Muscle of leg (tissue), 11 donors: Measurements from ENCODE around the gene VPS35. TPM values are rescaled to one million over a fixed set of nuclear protein-coding genes. Genes with fewer than 3 reads are reported as not detected.
"Not testable (repeated sequence)": the region's sequence is repeated elsewhere in the genome, so short reads cannot be mapped to it uniquely, and the experiment has no call there.

Experiments
- DNase-seq: peaks from one replicate; pipeline ENCODE4 v3.0.0; 2013
- H3K27ac ChIP-seq: one replicate; pipeline ENCODE4 v1.5.1; 2013; ENCODE audit warnings: mild to moderate bottlenecking, low read length, control low read depth
- H3K27me3 ChIP-seq: one replicate; pipeline ENCODE4 v1.6.1; 2013; ENCODE audit warnings: low read length; ENCODE audit not compliant: control insufficient read depth, insufficient read depth
- H3K36me3 ChIP-seq: one replicate; pipeline ENCODE4 v1.6.1; 2013; ENCODE audit warnings: low read length; ENCODE audit not compliant: control insufficient read depth, insufficient read depth
- H3K4me1 ChIP-seq: one replicate; pipeline ENCODE4 v1.6.1; 2013; ENCODE audit warnings: low read length; ENCODE audit not compliant: control insufficient read depth, insufficient read depth
- H3K4me3 ChIP-seq: one replicate; pipeline ENCODE4 v1.5.1; 2013; ENCODE audit warnings: low read length, control low read depth
- H3K9me3 ChIP-seq: replicated peaks from 2 replicates; pipeline ENCODE4 v1.6.1; 2013; ENCODE audit warnings: low read depth, low read length; ENCODE audit not compliant: control insufficient read depth
- WGBS: methylation state at CpG from one replicate; pipeline ENCODE4 v1.1.5; 2013; ENCODE audit warnings: missing lambda C conversion rate; ENCODE audit not compliant: insufficient coverage; 5-methylcytosine and 5-hydroxymethylcytosine counted together
- polyA plus RNA-seq, 8 donors: library from polyadenylated mRNA; unstranded; fragments of 120-200 nt; gene quantifications; one replicate each; pipeline versions ENCODE4 v1.2.1 to v1.2.3, GENCODE V29; 2013; ENCODE audit warnings: inconsistent platforms in 1 of 8, low replicate concordance in 1 of 8; ENCODE audit not compliant: insufficient read length in 8 of 8, insufficient read depth in 1 of 8
- total RNA-seq: library from RNA; stranded (reverse); fragments of 120-200 nt; gene quantifications from one replicate; pipeline ENCODE4 v1.2.4, GENCODE V29; 2013

VPS35 gene
- total and polyA plus RNA-seq, 9 donors = 64.7 to 89.7 (median 79.1) TPM

- Histone ChIP-seq H3K27ac (no peak overlapping the region), H3K9me3 (no peaks in the 10 kb centered on the region), H3K4me3 (no peak overlapping the region), H3K36me3 (no peaks in the 10 kb centered on the region), H3K4me1 (peaks cover 5% of the 10 kb centered on the region), H3K27me3 (no peaks in the 10 kb centered on the region)
- WGBS = 75% methylated on average over 25 of the region's 32 CpGs
- no peak for DNase-seq
Observed at GRCh38 chr16:46632778-46633733, 55.9 kb downstream of the VPS35 start.

- 15% methylated on average over 8 of the region's 10 CpGs for WGBS
- H3K9me3 ChIP-seq = no peaks in the 10 kb centered on the region
- H3K27me3 ChIP-seq = no peaks in the 10 kb centered on the region
- peak; percentile 59 for DNase-seq
- H3K4me3 ChIP-seq = no peak overlapping the region
- H3K36me3 ChIP-seq = no peaks in the 10 kb centered on the region
- peaks cover 5% of the 10 kb centered on the region for H3K4me1 ChIP-seq
- no peak overlapping the region for H3K27ac ChIP-seq
Observed at GRCh38 chr16:46629331-46630219, 59.4 kb downstream of the VPS35 start.

GRCh38 chr16:46627746-46628145 is 61.2 kb downstream of the VPS35 start:
- Histone ChIP-seq H3K4me1 (no peaks in the 10 kb centered on the region), H3K4me3 (no peak overlapping the region), H3K36me3 (no peaks in the 10 kb centered on the region), H3K27ac (no peak overlapping the region), H3K27me3 (no peaks in the 10 kb centered on the region), H3K9me3 (no peaks in the 10 kb centered on the region)
- no peak for DNase-seq
- WGBS = 71% methylated on average over 3 of the region's 5 CpGs

- not testable (repeated sequence) for H3K4me1 ChIP-seq, DNase-seq, H3K9me3 ChIP-seq, H3K27me3 ChIP-seq, H3K4me3 ChIP-seq, H3K36me3 ChIP-seq, H3K27ac ChIP-seq
- 86% methylated on average over 10 of the region's 22 CpGs for WGBS
Observed at GRCh38 chr16:46626681-46627080, 62.3 kb downstream of the VPS35 start.

DNA sequence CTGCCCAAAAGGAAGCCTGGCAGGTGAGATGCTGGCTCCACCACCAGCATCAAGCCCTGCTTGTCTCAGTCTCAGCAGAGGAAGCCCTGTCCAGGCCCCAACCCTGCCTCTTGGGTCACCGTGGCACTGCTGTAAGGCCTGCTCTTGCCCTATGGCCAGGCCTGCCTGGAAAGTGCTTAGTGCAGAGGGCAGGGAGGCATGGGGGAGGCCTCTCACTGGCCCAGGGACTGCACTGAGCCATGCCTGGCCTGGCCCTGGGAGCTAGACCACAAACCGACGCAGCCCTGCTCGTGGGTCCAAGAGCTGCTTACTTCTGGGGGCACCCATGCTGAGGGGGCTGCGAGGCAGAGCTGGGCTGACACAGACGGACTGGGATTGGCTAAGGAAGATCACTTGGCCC is 64.1 kb downstream of the VPS35 start:
- not testable (repeated sequence) for H3K27me3 ChIP-seq, H3K27ac ChIP-seq, H3K9me3 ChIP-seq, H3K36me3 ChIP-seq, DNase-seq, H3K4me3 ChIP-seq
- peaks cover 13% of the 10 kb centered on the region for H3K4me1 ChIP-seq
- no CpG with 5 or more reads among the region's 6 CpGs for WGBS

- not testable (repeated sequence) for H3K27ac ChIP-seq, H3K4me3 ChIP-seq, DNase-seq, H3K27me3 ChIP-seq, H3K36me3 ChIP-seq, H3K9me3 ChIP-seq
- WGBS = no CpG with 5 or more reads among the region's 6 CpGs
- peaks cover 13% of the 10 kb centered on the region for H3K4me1 ChIP-seq
Observed at GRCh38 chr16:46623707-46624106, 65.3 kb downstream of the VPS35 start.

GRCh38 chr16:46623246-46623645 is 65.7 kb downstream of the VPS35 start:
- peaks cover 13% of the 10 kb centered on the region for H3K4me1 ChIP-seq
- not testable (repeated sequence) for DNase-seq, H3K4me3 ChIP-seq, H3K36me3 ChIP-seq, H3K27me3 ChIP-seq, H3K9me3 ChIP-seq, H3K27ac ChIP-seq
- no CpG with 5 or more reads among the region's 8 CpGs for WGBS

DNA sequence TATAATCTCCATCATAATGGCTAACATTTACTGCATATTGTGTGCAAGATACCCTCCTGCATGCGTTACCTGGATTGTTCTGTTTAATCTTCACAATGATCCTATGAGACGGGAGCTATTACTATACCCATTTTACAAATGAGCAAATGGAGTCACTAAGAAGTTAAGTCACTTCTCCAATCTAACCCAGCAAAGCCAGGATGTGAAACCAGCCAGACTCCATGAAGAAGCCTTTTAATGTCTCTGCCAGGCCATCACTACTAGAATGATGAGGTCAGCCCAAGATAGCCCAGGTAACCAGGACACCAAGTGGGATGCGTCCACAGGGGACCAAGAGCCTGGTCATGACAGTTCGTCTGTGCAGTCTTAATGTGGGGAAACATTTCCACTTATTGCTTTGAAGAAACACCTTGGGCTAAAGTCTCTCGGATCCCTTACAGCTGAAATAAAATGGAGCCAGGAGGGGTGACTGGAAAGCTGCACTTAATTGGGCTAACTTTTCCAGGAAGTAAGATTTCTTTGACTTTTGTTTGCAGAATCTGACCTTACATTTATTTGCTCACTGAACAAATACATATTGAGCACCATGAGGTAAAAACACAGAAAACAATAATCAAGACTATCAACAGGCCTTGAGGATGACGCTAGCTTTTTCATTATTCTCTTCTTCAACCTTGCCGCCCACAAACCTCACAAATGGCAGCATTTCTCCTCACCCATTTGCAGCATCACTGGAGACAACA is 66.9 kb downstream of the VPS35 start:
- peak overlapping the region; percentile 35 for H3K27ac ChIP-seq
- DNase-seq = peak; percentile 17
- no peak overlapping the region for H3K4me3 ChIP-seq
- no peaks in the 10 kb centered on the region for H3K9me3 ChIP-seq
- H3K27me3 ChIP-seq = no peaks in the 10 kb centered on the region
- 84% methylated on average over 5 of the region's 7 CpGs for whole genome bisulfite sequencing
- no peaks in the 10 kb centered on the region for H3K36me3 ChIP-seq
- peaks cover 13% of the 10 kb centered on the region for H3K4me1 ChIP-seq

GRCh38 chr16:46621006-46621933 is 67.7 kb downstream of the VPS35 start, which contains the start of gene SHCBP1:
Gene SHCBP1, minus strand, starts transcription at chr16:46621379. Its CDS starts 20 bp downstream, at chr16:46621359.
- Histone ChIP-seq H3K27me3 (no peaks in the 10 kb centered on the region), H3K4me1 (peaks cover 13% of the 10 kb centered on the region), H3K9me3 (no peaks in the 10 kb centered on the region), H3K27ac (peak within 1 kb of the TSS; percentile 35), H3K36me3 (peaks cover under 1% of the 10 kb centered on the region), H3K4me3 (peak within 1 kb of the TSS; percentile 63)
- 0% methylated on average over 40 of the region's 52 CpGs for WGBS
- DNase-seq = peak; percentile 95
